Astrocyte of the spinal cord (primary cell): ENCODE measurements around the gene RNF187.

ENCODE experiments used
- DNase-seq: peaks from one replicate; pipeline ENCODE4 v3.0.0; 2011; ENCODE audit warnings: low read depth, low spot score
- H3K4me3 ChIP-seq: 2 replicates; pipeline ENCODE4 v1.5.1; 2011; ENCODE audit warnings: low read depth, mild to moderate bottlenecking, low read length, moderate library complexity
- CTCF ChIP-seq: IDR thresholded peaks from 2 replicates; pipeline ENCODE4 v1.5.1; 2012; ENCODE audit warnings: low read depth, mild to moderate bottlenecking, low read length, inconsistent platforms
- in situ Hi-C: cut with HindIII; loops from 2 replicates; pipeline ENCODE4 v1.10.0; 2017; ENCODE audit warnings: low sequenced_read_pairs

RNF187 gene

GRCh38 chr1:228459091-228459993 lies 27.8 kb upstream of the RNF187 start:
- peak overlapping the region; percentile 75 for H3K4me3 ChIP-seq
- in situ Hi-C loops = no loop called here
- TF ChIP-seq CTCF = peak; percentile 90
- DNase-seq = peak; percentile 79

GRCh38 chr1:228460821-228461220 lies 26.4 kb upstream of the RNF187 start:
- no peak for TF ChIP-seq CTCF
- in situ Hi-C loops = no loop called here
- H3K4me3 ChIP-seq = no peak overlapping the region
- no peak for DNase-seq

- no peak overlapping the region for H3K4me3 ChIP-seq
- no peak for DNase-seq
- in situ Hi-C loops = no loop called here
- no peak for TF ChIP-seq CTCF
Observed at GRCh38 chr1:228462560-228462959, 24.6 kb upstream of the RNF187 start.

GRCh38 chr1:228463009-228463558 lies 24.1 kb upstream of the RNF187 start:
- in situ Hi-C loops = no loop called here
- DNase-seq = no peak
- TF ChIP-seq CTCF = no peak
- no peak overlapping the region for H3K4me3 ChIP-seq

- in situ Hi-C loops = no loop called here
- H3K4me3 ChIP-seq = peak overlapping the region; percentile 49
- TF ChIP-seq CTCF = no peak
- DNase-seq = no peak
Observed at GRCh38 chr1:228463559-228464455, 23.4 kb upstream of the RNF187 start.

- peak; percentile 86 for DNase-seq
- H3K4me3 ChIP-seq = peak overlapping the region; percentile 49
- TF ChIP-seq CTCF = no peak
- in situ Hi-C loops = no loop called here
Observed at GRCh38 chr1:228464487-228464983, 22.6 kb upstream of the RNF187 start.
